ENCODE measurements around the gene SLC5A6.

The SLC5A6 gene

GRCh38 chr2:27170581-27171337 is 41.3 kb downstream of the SLC5A6 start:
- no peak overlapping the region for H3K4me3 ChIP-seq (ENCODE audit: low read depth, low read length)
- in situ Hi-C loops (cut with HindIII; ENCODE audit: low sequenced_read_pairs) = no loop called here
- TF ChIP-seq CTCF (IDR thresholded peaks at IDR 0.05; ENCODE audit: low read depth, low read length) = no peak
- no peak for DNase-seq (ENCODE audit: low read depth, low spot score)

- DNase-seq (ENCODE audit: low read depth, low spot score) = no peak
- H3K4me3 ChIP-seq (ENCODE audit: low read depth, low read length) = no peak overlapping the region
- in situ Hi-C loops (cut with HindIII; ENCODE audit: low sequenced_read_pairs) = no loop called here
- no peak for TF ChIP-seq CTCF (IDR thresholded peaks at IDR 0.05; ENCODE audit: low read depth, low read length)
Measured at GRCh38 chr2:27164960-27165763, 46.9 kb downstream of the SLC5A6 start.

DNA sequence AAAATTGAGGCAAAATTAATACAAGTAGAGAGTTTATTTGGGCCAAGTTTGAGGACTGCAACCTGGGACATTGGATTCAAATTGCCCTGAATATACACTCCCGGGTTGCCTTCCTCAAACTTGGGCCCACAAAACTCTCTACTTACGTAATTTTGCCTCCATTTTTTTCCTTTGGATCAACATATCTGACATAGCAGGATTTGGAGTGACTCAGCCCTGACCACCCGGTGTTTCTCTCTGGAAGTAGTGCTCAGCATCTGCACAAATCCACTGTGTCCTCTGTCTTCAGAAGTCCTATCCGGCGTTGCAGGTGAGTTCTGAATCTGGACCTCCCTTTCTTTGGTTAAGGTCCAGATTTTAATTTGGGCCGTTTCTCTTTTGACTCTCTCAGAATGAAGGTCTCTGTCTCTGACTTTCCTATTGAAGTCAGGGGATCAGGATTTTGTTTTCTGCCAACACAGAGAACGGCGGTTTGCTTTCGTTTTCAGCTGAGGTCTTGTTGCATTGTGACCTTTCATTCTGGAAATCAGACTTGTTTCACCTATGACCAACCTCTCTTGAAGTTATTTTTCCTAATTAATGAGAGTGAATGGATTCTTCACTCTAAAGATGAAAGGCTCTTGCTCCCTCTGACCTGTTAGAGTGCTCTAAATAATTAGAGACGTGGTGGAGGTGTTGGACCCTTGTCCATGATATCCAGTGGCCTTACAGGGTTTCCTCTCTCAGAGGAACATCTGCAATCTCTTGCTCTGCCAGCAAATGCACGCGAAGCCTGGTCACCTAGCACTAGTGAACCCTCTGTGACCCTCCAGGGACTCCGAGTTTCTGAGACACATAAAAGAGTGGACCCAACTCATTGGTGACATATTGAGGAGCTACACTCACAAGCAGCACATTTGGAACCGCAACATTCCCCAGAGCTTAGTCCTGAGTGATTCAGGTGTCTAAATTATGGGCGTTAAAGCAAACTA is 49.6 kb downstream of the SLC5A6 start:
- no peak for DNase-seq (ENCODE audit: low read depth, low spot score)
- in situ Hi-C loops (cut with HindIII; ENCODE audit: low sequenced_read_pairs) = no loop called here
- no peak overlapping the region for H3K4me3 ChIP-seq (ENCODE audit: low read depth, low read length)
- TF ChIP-seq CTCF (IDR thresholded peaks at IDR 0.05; ENCODE audit: low read depth, low read length) = no peak

DNA sequence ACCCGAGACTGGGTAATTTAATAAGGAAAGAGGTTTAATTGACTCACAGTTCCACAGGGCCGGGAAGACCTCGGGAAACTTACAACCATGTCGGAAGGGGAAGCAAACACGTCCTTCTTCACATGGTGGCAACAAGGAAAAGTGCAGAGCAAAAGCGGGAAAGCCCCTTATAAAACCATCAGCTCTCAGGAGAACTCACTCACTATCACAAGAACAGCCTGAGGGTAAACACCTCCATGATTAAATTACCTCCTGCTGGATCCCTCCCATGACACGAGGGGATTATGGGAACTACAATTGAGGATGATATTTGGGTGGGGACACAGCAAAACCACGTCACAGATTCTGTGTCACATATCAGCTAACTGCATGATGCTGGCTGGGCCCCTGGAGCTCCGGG is 51.9 kb downstream of the SLC5A6 start:
- in situ Hi-C loops (cut with HindIII; ENCODE audit: low sequenced_read_pairs) = no loop called here
- no peak for TF ChIP-seq CTCF (IDR thresholded peaks at IDR 0.05; ENCODE audit: low read depth, low read length)
- DNase-seq (ENCODE audit: low read depth, low spot score) = no peak

GRCh38 chr2:27159271-27159670 is 52.8 kb downstream of the SLC5A6 start:
- DNase-seq (ENCODE audit: low read depth, low spot score) = no peak
- in situ Hi-C loops (cut with HindIII; ENCODE audit: low sequenced_read_pairs) = no loop called here
- no peak for TF ChIP-seq CTCF (IDR thresholded peaks at IDR 0.05; ENCODE audit: low read depth, low read length)

More for the DNA sequence above, 51.9 kb downstream of the SLC5A6 start:
- no peak overlapping the region for H3K4me3 ChIP-seq (ENCODE audit: low read depth, low read length)

DNA sequence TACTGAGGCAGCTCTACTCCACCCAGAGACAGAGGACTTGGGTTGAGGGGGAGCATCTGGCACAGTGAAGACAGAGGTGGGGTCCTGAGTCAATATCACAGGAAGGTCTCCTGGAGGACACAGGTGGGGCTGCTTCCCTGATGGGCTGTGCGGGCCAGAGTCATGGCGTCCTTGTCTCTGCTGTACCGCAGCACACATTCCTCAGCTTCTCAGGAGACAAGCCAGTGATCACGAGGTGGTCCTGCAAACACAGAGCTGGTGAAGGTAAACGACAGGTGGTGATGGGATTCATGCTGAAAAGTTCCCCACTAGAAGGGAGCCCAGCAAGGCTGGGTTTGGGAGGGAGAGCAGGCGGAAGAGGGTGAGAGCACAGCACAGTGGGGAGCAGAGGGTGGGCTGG is 53.6 kb downstream of the SLC5A6 start:
- DNase-seq (ENCODE audit: low read depth, low spot score) = no peak
- no peak for TF ChIP-seq CTCF (IDR thresholded peaks at IDR 0.05; ENCODE audit: low read depth, low read length)
- H3K4me3 ChIP-seq (ENCODE audit: low read depth, low read length) = no peak overlapping the region
- in situ Hi-C loops (cut with HindIII; ENCODE audit: low sequenced_read_pairs) = no loop called here

More at GRCh38 chr2:27159271-27159670, 52.8 kb downstream of the SLC5A6 start:
- H3K4me3 ChIP-seq (ENCODE audit: low read depth, low read length) = no peak overlapping the region

Measured in astrocyte of the spinal cord (primary cell).